GM12878 (cell line): ENCODE data around the gene PTGS1. TPM values are rescaled to one million over a fixed set of nuclear protein-coding genes. Genes with fewer than 3 reads are reported as not detected.

Experiments
- ATAC-seq: fragments of 200-7000 bp; cut with Tn5 transposase; 3 replicates; pipeline ENCODE4 v1.9.1; 2020; ENCODE audit warnings: mild to moderate bottlenecking, moderate library complexity
- BruUV-seq: library from RNA; stranded (reverse); fragments of 400-500 nt; replicated peaks from 2 replicates; lab custom pipeline; 2021; lab: Mats Ljungman, UMichigan
- CTCF ChIA-PET: fragments of 300-600 bp; sonication (Branson Sonifier 250); formaldehyde crosslinking; extraction: SDS; loops from one replicate; lab custom pipeline; 2021; ENCODE audit warnings: inconsistent platforms; lab: Yijun Ruan, JAX
- POLR2A ChIA-PET: fragments of 350-600 bp; formaldehyde crosslinking; extraction: SDS; loops from one replicate; lab custom pipeline; 2021; ENCODE audit warnings: inconsistent platforms; lab: Charles Lee
- RAD21 ChIA-PET: fragments of 300-600 bp; sonication (Branson Sonifier 250); formaldehyde crosslinking; loops from one replicate; lab custom pipeline; 2023; ENCODE audit warnings: antibody characterized with exemption; ENCODE audit not compliant: unreplicated experiment; lab: Charles Lee
- SMC1A ChIA-PET: fragments of 300-600 bp; sonication (Branson Sonifier 250); formaldehyde crosslinking; loops from one replicate; lab custom pipeline; 2023; ENCODE audit not compliant: unreplicated experiment, uncharacterized antibody; lab: Charles Lee
- DNase-seq: peaks from one replicate; pipeline ENCODE4 v3.0.0-alpha.2; 2011; ENCODE audit warnings: low read depth, low spot score
- FAIRE-seq: peaks from 3 replicates; lab custom pipeline; 2011; peaks lifted over from hg19 to GRCh38; lab: Jason Lieb, UNC
- H2AFZ ChIP-seq: 2 replicates; pipeline ENCODE4 v1.6.0; 2011; ENCODE audit warnings: low read depth, low read length, control low read depth; ENCODE audit not compliant: control insufficient read depth
- H3K27ac ChIP-seq: 2 replicates; pipeline ENCODE4 v1.5.1; 2011; ENCODE audit warnings: control low read depth; ENCODE audit not compliant: control insufficient read depth, insufficient read depth
- H3K27me3 ChIP-seq, 2 experiments: replicated peaks in 1 of 2; 2 replicates each; pipeline versions ENCODE4 v1.6.0 to v1.6.1; 2011; ENCODE audit warnings: low read length in 1 of 2; ENCODE audit not compliant: control insufficient read depth in 2 of 2, insufficient read depth in 2 of 2
- H3K36me3 ChIP-seq, 2 experiments: 2 replicates each; pipeline ENCODE4 v1.5.1; 2011; ENCODE audit warnings: low read length in 1 of 2; ENCODE audit not compliant: control insufficient read depth in 2 of 2, insufficient read depth in 2 of 2
- H3K4me1 ChIP-seq: 2 replicates; pipeline ENCODE4 v1.6.1; 2011; ENCODE audit warnings: mild to moderate bottlenecking, low read length, moderate library complexity, mixed read lengths; ENCODE audit not compliant: control insufficient read depth, insufficient read depth
- H3K4me2 ChIP-seq: 2 replicates; pipeline ENCODE4 v1.6.0; 2011; ENCODE audit warnings: control low read depth; ENCODE audit not compliant: control insufficient read depth, insufficient read depth
- H3K4me3 ChIP-seq: fragments of 200-600 bp; sonication (generic); 2 replicates; pipeline ENCODE4 v1.5.1; 2016
- H3K79me2 ChIP-seq: 2 replicates; pipeline ENCODE4 v1.6.0; 2011; ENCODE audit warnings: low read length; ENCODE audit not compliant: control insufficient read depth, insufficient read depth
- H3K9ac ChIP-seq: 2 replicates; pipeline ENCODE4 v1.8.0; 2011; ENCODE audit warnings: low read length, control low read depth, mixed read lengths; ENCODE audit not compliant: control insufficient read depth, insufficient read depth
- H3K9me3 ChIP-seq: replicated peaks from 3 replicates; pipeline ENCODE4 v1.5.1; 2011; ENCODE audit warnings: mild to moderate bottlenecking, low read length; ENCODE audit not compliant: control insufficient read depth, insufficient read depth
- H4K20me1 ChIP-seq: 2 replicates; pipeline ENCODE4 v1.6.0; 2011; ENCODE audit not compliant: control insufficient read depth, insufficient read depth
- ATF7 ChIP-seq: fragments of 450-650 bp; IDR thresholded peaks from 2 replicates; pipeline ENCODE4 v1.6.1; 2016; ENCODE audit warnings: low read depth, mild to moderate bottlenecking
- BHLHE40 ChIP-seq, 2 experiments: fragments of 450-650 bp in 1 of 2; IDR thresholded peaks; 2 replicates each; pipeline ENCODE4 v1.6.1; 2011 to 2017; ENCODE audit warnings: low read depth in 2 of 2, borderline replicate concordance in 1 of 2, improper control_type of control experiment in 1 of 2, low read length in 1 of 2, mild to moderate bottlenecking in 1 of 2
- BMI1 ChIP-seq: fragments of 450-650 bp; IDR thresholded peaks from 2 replicates; pipeline ENCODE4 v1.6.1; 2016; ENCODE audit warnings: mild to moderate bottlenecking, moderate library complexity, borderline replicate concordance
- CREM ChIP-seq: IDR thresholded peaks from 2 replicates; pipeline ENCODE4 v1.6.1; 2014; ENCODE audit warnings: antibody characterized with exemption, low read depth
- ETV6 ChIP-seq, 2 experiments: fragments of 450-650 bp in 1 of 2; IDR thresholded peaks in 1 of 2; conservative IDR thresholded peaks in 1 of 2; 2 replicates each; pipeline ENCODE4 v1.6.1; 2014; ENCODE audit warnings: antibody characterized with exemption in 1 of 2, borderline replicate concordance in 1 of 2, low read depth in 1 of 2, mild to moderate bottlenecking in 1 of 2, moderate library complexity in 1 of 2
- FOXK2 ChIP-seq: fragments of 450-650 bp; IDR thresholded peaks from 2 replicates; pipeline ENCODE4 v1.6.1; 2017; ENCODE audit warnings: mild to moderate bottlenecking, moderate library complexity
- HDAC2 ChIP-seq: fragments of 200-600 bp; sonication (generic); IDR thresholded peaks from 2 replicates; pipeline ENCODE4 v1.6.1; 2017
- NBN ChIP-seq: fragments of 450-650 bp; IDR thresholded peaks from 2 replicates; pipeline ENCODE4 v1.6.1; 2016
- NR2F1 ChIP-seq: fragments of 450-650 bp; conservative IDR thresholded peaks from 2 replicates; pipeline ENCODE4 v1.6.1; 2017; ENCODE audit warnings: mild to moderate bottlenecking
- POLR2AphosphoS2 ChIP-seq: IDR thresholded peaks from 2 replicates; pipeline ENCODE4 v1.6.1; 2011; ENCODE audit warnings: low read depth, mild to moderate bottlenecking, low read length, improper control_type of control experiment, moderate library complexity
- SREBF2 ChIP-seq: IDR thresholded peaks from 2 replicates; pipeline ENCODE4 v1.6.1; 2012; ENCODE audit warnings: mild to moderate bottlenecking, low read length
- TCF7 ChIP-seq: IDR thresholded peaks from 2 replicates; pipeline ENCODE4 v1.6.1; 2014; ENCODE audit warnings: antibody characterized with exemption, borderline replicate concordance
- ZZZ3 ChIP-seq: IDR thresholded peaks from 2 replicates; pipeline ENCODE4 v1.6.1; 2011; ENCODE audit warnings: low read depth; ENCODE audit not compliant: control insufficient read depth, insufficient read length
- WGBS: methylation state at CpG from one replicate; pipeline ENCODE4 v1.1.6; 2016; ENCODE audit warnings: low lambda C conversion rate; ENCODE audit not compliant: insufficient replicate concordance, insufficient coverage; ENCODE audit errors: missing lambda C conversion rate; 5-methylcytosine and 5-hydroxymethylcytosine counted together
- in situ Hi-C: fragments of 300-500 bp; cut with MboI; formaldehyde crosslinking; loops from 9 replicates; pipeline ENCODE4 v1.14.3; 2018; ENCODE audit warnings: mixed read lengths
- intact Hi-C: fragments of 100-400 bp; cut with micrococcal nuclease; formaldehyde crosslinking; loops from one replicate; pipeline ENCODE4 v1.14.2; 2022; ENCODE audit not compliant: unreplicated experiment
- polyA plus RNA-seq, 11 experiments: library from polyadenylated mRNA; depleted of rRNA in 4 of 11; unstranded in 6 of 11; stranded (reverse) in 5 of 11; fragments of >200 nt; fragmentation: Nextera tagmentation in 4 of 11; fragmentation: Illumina TruSeq in 1 of 11; extraction: Ambion mirVana in 4 of 11; extraction: Trizol in 1 of 11; gene quantifications; 1 replicate in 1 of 11; 2 replicates in 10 of 11; pipeline versions ENCODE4 v1.2.1 to v1.2.3, GENCODE V29; 2011 to 2016; ENCODE audit warnings: inconsistent platforms in 2 of 11, missing spikeins in 2 of 11, low read depth in 1 of 11
- total RNA-seq, 4 experiments: library from RNA; depleted of rRNA in 3 of 4; stranded (reverse); fragments of >200 nt in 3 of 4; fragmentation: Illumina TruSeq in 1 of 4; extraction: Trizol in 1 of 4; gene quantifications; 2 replicates each; pipeline versions ENCODE4 v1.2.1 to v1.2.3, GENCODE V29; 2013 to 2021
- TF ChIP-seq, protein P1 (sequence below): fragments of 450-650 bp; IDR thresholded peaks from 2 replicates; pipeline ENCODE4 v1.6.1; 2014; ENCODE audit warnings: mild to moderate bottlenecking
- TF ChIP-seq, protein P2 (sequence below): fragments of 450-650 bp; conservative IDR thresholded peaks from 2 replicates; pipeline ENCODE4 v1.6.1; 2017; ENCODE audit warnings: mild to moderate bottlenecking, moderate library complexity
- TF ChIP-seq, protein P3 (sequence below): fragments of 450-650 bp; IDR thresholded peaks from 2 replicates; pipeline ENCODE4 v1.6.1; 2017; ENCODE audit warnings: mild to moderate bottlenecking
- TF ChIP-seq, protein P4 (sequence below): IDR thresholded peaks from 2 replicates; pipeline ENCODE4 v1.6.1; 2012; ENCODE audit warnings: mild to moderate bottlenecking, low read depth, low read length

Gene PTGS1
- total and polyA plus RNA-seq, 10 of the 15 experiments (the other 5 are each of a cell fraction or from before 2014, with no cell fraction given): 0.16 to 2.8 (median 0.96) TPM

DNA sequence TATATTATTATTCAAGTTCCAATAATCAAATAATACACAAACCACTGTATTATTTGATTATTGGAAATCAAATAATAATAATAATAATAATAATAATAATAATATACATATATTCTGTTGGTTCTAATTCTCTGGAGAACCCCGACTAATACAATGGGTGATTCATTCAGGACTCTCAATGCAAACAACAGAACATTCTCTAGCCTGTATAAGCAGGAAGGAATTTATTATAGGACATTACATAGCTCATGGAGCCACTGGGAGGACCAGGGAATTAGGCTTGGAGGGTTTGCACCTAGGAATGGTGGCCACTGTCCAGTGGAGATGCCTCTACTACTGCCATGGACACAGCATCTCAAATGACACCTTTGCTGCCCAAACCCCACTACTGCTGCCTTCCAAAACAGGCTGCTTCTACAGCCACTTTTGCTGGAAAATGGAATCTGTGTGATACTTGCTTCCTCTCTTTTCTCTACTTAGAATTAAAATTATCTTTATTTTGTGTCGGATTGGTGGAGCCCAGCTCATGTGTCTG lies 25.9 kb downstream of the PTGS1 start:
- no peaks in the 10 kb centered on the region; a peak in 1 of 4 replicates for H3K27me3 ChIP-seq
- no peak overlapping the region for H3K9ac ChIP-seq
- H4K20me1 ChIP-seq: no peaks in the 10 kb centered on the region
- H3K9me3 ChIP-seq: no peaks in the 10 kb centered on the region
- ChIA-PET RAD21 (no interaction called here), SMC1A (no interaction called here), POLR2A (no interaction called here), CTCF (no interaction called here)
- no peaks in the 10 kb centered on the region for H3K4me1 ChIP-seq
- TF ChIP-seq, protein P1, sequence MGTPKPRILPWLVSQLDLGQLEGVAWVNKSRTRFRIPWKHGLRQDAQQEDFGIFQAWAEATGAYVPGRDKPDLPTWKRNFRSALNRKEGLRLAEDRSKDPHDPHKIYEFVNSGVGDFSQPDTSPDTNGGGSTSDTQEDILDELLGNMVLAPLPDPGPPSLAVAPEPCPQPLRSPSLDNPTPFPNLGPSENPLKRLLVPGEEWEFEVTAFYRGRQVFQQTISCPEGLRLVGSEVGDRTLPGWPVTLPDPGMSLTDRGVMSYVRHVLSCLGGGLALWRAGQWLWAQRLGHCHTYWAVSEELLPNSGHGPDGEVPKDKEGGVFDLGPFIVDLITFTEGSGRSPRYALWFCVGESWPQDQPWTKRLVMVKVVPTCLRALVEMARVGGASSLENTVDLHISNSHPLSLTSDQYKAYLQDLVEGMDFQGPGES: no peak
- TF ChIP-seq ATF7 (no peak), POLR2AphosphoS2 (no peak), SREBF2 (no peak), ZZZ3 (no peak), NBN (no peak), CREM (no peak), HDAC2 (no peak), ETV6 (conservative IDR thresholded peaks at IDR 0.05 in 1 of 2, IDR thresholded peaks at IDR 0.05 in 1 of 2; ENCODE audit: borderline replicate concordance in 1 of 2, low read depth in 1 of 2) (no peak), BHLHE40 (IDR thresholded peaks at IDR 0.05; ENCODE audit: borderline replicate concordance in 1 of 2, low read depth in 2 of 2, low read length in 1 of 2) (no peak), TCF7 (no peak), BMI1 (no peak), NR2F1 (no peak), FOXK2 (no peak)
- TF ChIP-seq, protein P2, sequence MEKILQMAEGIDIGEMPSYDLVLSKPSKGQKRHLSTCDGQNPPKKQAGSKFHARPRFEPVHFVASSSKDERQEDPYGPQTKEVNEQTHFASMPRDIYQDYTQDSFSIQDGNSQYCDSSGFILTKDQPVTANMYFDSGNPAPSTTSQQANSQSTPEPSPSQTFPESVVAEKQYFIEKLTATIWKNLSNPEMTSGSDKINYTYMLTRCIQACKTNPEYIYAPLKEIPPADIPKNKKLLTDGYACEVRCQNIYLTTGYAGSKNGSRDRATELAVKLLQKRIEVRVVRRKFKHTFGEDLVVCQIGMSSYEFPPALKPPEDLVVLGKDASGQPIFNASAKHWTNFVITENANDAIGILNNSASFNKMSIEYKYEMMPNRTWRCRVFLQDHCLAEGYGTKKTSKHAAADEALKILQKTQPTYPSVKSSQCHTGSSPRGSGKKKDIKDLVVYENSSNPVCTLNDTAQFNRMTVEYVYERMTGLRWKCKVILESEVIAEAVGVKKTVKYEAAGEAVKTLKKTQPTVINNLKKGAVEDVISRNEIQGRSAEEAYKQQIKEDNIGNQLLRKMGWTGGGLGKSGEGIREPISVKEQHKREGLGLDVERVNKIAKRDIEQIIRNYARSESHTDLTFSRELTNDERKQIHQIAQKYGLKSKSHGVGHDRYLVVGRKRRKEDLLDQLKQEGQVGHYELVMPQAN: no peak
- TF ChIP-seq, protein P3, sequence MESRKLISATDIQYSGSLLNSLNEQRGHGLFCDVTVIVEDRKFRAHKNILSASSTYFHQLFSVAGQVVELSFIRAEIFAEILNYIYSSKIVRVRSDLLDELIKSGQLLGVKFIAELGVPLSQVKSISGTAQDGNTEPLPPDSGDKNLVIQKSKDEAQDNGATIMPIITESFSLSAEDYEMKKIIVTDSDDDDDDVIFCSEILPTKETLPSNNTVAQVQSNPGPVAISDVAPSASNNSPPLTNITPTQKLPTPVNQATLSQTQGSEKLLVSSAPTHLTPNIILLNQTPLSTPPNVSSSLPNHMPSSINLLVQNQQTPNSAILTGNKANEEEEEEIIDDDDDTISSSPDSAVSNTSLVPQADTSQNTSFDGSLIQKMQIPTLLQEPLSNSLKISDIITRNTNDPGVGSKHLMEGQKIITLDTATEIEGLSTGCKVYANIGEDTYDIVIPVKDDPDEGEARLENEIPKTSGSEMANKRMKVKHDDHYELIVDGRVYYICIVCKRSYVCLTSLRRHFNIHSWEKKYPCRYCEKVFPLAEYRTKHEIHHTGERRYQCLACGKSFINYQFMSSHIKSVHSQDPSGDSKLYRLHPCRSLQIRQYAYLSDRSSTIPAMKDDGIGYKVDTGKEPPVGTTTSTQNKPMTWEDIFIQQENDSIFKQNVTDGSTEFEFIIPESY: no peak
- TF ChIP-seq, protein P4, sequence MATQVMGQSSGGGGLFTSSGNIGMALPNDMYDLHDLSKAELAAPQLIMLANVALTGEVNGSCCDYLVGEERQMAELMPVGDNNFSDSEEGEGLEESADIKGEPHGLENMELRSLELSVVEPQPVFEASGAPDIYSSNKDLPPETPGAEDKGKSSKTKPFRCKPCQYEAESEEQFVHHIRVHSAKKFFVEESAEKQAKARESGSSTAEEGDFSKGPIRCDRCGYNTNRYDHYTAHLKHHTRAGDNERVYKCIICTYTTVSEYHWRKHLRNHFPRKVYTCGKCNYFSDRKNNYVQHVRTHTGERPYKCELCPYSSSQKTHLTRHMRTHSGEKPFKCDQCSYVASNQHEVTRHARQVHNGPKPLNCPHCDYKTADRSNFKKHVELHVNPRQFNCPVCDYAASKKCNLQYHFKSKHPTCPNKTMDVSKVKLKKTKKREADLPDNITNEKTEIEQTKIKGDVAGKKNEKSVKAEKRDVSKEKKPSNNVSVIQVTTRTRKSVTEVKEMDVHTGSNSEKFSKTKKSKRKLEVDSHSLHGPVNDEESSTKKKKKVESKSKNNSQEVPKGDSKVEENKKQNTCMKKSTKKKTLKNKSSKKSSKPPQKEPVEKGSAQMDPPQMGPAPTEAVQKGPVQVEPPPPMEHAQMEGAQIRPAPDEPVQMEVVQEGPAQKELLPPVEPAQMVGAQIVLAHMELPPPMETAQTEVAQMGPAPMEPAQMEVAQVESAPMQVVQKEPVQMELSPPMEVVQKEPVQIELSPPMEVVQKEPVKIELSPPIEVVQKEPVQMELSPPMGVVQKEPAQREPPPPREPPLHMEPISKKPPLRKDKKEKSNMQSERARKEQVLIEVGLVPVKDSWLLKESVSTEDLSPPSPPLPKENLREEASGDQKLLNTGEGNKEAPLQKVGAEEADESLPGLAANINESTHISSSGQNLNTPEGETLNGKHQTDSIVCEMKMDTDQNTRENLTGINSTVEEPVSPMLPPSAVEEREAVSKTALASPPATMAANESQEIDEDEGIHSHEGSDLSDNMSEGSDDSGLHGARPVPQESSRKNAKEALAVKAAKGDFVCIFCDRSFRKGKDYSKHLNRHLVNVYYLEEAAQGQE: no peak
- H3K36me3 ChIP-seq: no peaks in the 10 kb centered on the region
- no peak overlapping the region for H2AFZ ChIP-seq
- in situ Hi-C loops: no loop called here
- no peak overlapping the region for H3K4me2 ChIP-seq
- 41% methylated on average over 2 of the region's 2 CpGs for WGBS
- no peaks in the 10 kb centered on the region for H3K79me2 ChIP-seq
- no peak overlapping the region for H3K27ac ChIP-seq
- no peak for FAIRE-seq
- no peak for ATAC-seq
- BruUV-seq: no TSS peak
- H3K4me3 ChIP-seq: no peak overlapping the region
- intact Hi-C loops: no loop called here
- DNase-seq: no peak
